GM12878 (cell line): ENCODE data around the gene SCAANT1.

Experiments
- MLLT1 ChIP-seq: fragments of 450-650 bp; IDR thresholded peaks from 2 replicates; pipeline ENCODE4 v1.6.1; 2016; ENCODE audit warnings: mild to moderate bottlenecking
- PKNOX1 ChIP-seq: fragments of 450-650 bp; IDR thresholded peaks from 2 replicates; pipeline ENCODE4 v1.6.1; 2016; ENCODE audit warnings: mild to moderate bottlenecking

GRCh38 chr3:63921741-63922482 is 9.7 kb upstream of the SCAANT1 start:
- TF ChIP-seq MLLT1 (peak; percentile 77; the same call in 1 of the 2 replicates), PKNOX1 (0 out of 2 replicates have a peak, but pooled peaks have one; percentile 22)
